H1 (cell line): ENCODE measurements around the gene MYO15A. TPM values are rescaled to one million over a fixed set of nuclear protein-coding genes. Genes with fewer than 3 reads are reported as not detected.

Experiments
- CTCF ChIA-PET: fragments of 300-600 bp; sonication (Branson Sonifier 250); formaldehyde crosslinking; loops from one replicate; lab custom pipeline; 2021; ENCODE audit not compliant: partially characterized antibody; lab: Charles Lee
- POLR2A ChIA-PET: fragments of 300-600 bp; sonication (Branson Sonifier 250); formaldehyde crosslinking; loops from one replicate; lab custom pipeline; 2021; ENCODE audit warnings: inconsistent platforms; ENCODE audit not compliant: partially characterized antibody; lab: Charles Lee
- DNase-seq, 2 experiments: peaks; one replicate each; pipeline versions ENCODE4 v3.0.0 to v3.0.0-alpha.2; 2010 to 2022; ENCODE audit warnings: low spot score in 2 of 2, low read depth in 1 of 2, mixed read lengths in 1 of 2
- FAIRE-seq: peaks from 2 replicates; lab custom pipeline; 2011; peaks lifted over from hg19 to GRCh38; lab: Jason Lieb, UNC
- H2AFZ ChIP-seq: 2 replicates; pipeline ENCODE4 v1.8.1; 2012; ENCODE audit warnings: low read length, inconsistent platforms
- H2AK5ac ChIP-seq: 2 replicates; pipeline ENCODE4 v1.6.1; 2013; ENCODE audit warnings: low read depth, low read length
- H2BK120ac ChIP-seq: replicated peaks from 2 replicates; pipeline ENCODE3; 2013; ENCODE audit warnings: low read depth, low read length, inconsistent platforms
- H2BK12ac ChIP-seq: 2 replicates; pipeline ENCODE4 v1.6.1; 2013; ENCODE audit warnings: low read depth, low read length
- H2BK15ac ChIP-seq: 2 replicates; pipeline ENCODE4 v1.6.1; 2013; ENCODE audit warnings: low read length
- H2BK20ac ChIP-seq: 2 replicates; pipeline ENCODE4 v1.6.1; 2013; ENCODE audit warnings: low read length
- H2BK5ac ChIP-seq: 2 replicates; pipeline ENCODE4 v1.6.1; 2013; ENCODE audit warnings: low read depth, low read length
- H3K14ac ChIP-seq: 2 replicates; pipeline ENCODE4 v1.6.1; 2013; ENCODE audit warnings: inconsistent platforms; ENCODE audit not compliant: insufficient read length
- H3K18ac ChIP-seq: 2 replicates; pipeline ENCODE4 v1.6.1; 2013; ENCODE audit warnings: low read length; ENCODE audit errors: extremely low read depth
- H3K23ac ChIP-seq: 2 replicates; pipeline ENCODE4 v1.6.1; 2013; ENCODE audit warnings: inconsistent platforms; ENCODE audit not compliant: insufficient read length
- H3K23me2 ChIP-seq: 2 replicates; pipeline ENCODE4 v1.6.1; 2013; ENCODE audit warnings: low read depth, low read length
- H3K27ac ChIP-seq: 2 replicates; pipeline ENCODE4 v1.6.1; 2011; ENCODE audit warnings: low read depth, low read length, inconsistent platforms
- H3K27me3 ChIP-seq, 4 experiments: replicated peaks in 1 of 4; 1 replicate in 1 of 4; 2 replicates in 3 of 4; pipeline versions ENCODE4 v1.6.1 to v1.8.1; 2011 to 2013; ENCODE audit warnings: low read length in 3 of 4, mild to moderate bottlenecking in 3 of 4, inconsistent platforms in 2 of 4, mixed read lengths in 2 of 4, moderate library complexity in 1 of 4; ENCODE audit not compliant: control insufficient read depth in 3 of 4, insufficient read depth in 3 of 4; ENCODE audit errors: extremely low read depth in 1 of 4
- H3K36me3 ChIP-seq, 4 experiments: 2 replicates each; pipeline versions ENCODE4 v1.6.1 to v1.8.1; 2011 to 2013; ENCODE audit warnings: mild to moderate bottlenecking in 4 of 4, low read length in 3 of 4, moderate library complexity in 2 of 4, control low read depth in 1 of 4, inconsistent platforms in 1 of 4; ENCODE audit not compliant: insufficient read depth in 4 of 4, control insufficient read depth in 2 of 4
- H3K4ac ChIP-seq: replicated peaks from 2 replicates; pipeline ENCODE3; 2013; ENCODE audit warnings: low read length, low read depth, mixed read lengths, inconsistent platforms; ENCODE audit not compliant: insufficient read length
- H3K4me1 ChIP-seq, 4 experiments: replicated peaks in 1 of 4; 1 replicate in 1 of 4; 2 replicates in 3 of 4; pipeline versions ENCODE4 v1.6.1 to v1.8.1; 2011 to 2013; ENCODE audit warnings: low read length in 3 of 4, inconsistent platforms in 2 of 4, mixed read lengths in 1 of 4; ENCODE audit not compliant: insufficient read depth in 4 of 4, control insufficient read depth in 3 of 4
- H3K4me2 ChIP-seq, 2 experiments: 2 replicates each; pipeline versions ENCODE4 v1.6.1 to v1.8.1; 2011 to 2013; ENCODE audit warnings: low read depth in 2 of 2, low read length in 2 of 2, control low read depth in 1 of 2, inconsistent platforms in 1 of 2, mild to moderate bottlenecking in 1 of 2; ENCODE audit not compliant: insufficient read depth in 1 of 2
- H3K4me3 ChIP-seq, 4 experiments: fragments of 200-600, 300-600 bp in 1 of 4; sonication (generic), shearing (Covaris generic), sonication (Bioruptor Twin) in 1 of 4; 2 replicates each; pipeline versions ENCODE4 v1.5.1 to v1.8.1; 2011 to 2016; ENCODE audit warnings: low read length in 4 of 4, low read depth in 3 of 4, control low read depth in 2 of 4, inconsistent platforms in 2 of 4, mild to moderate bottlenecking in 2 of 4, mixed read lengths in 1 of 4, moderate library complexity in 1 of 4; ENCODE audit not compliant: insufficient read depth in 2 of 4; ENCODE audit errors: extremely low read depth in 1 of 4
- H3K56ac ChIP-seq: replicated peaks from 2 replicates; pipeline ENCODE3; 2013; ENCODE audit warnings: low read depth, mild to moderate bottlenecking, mixed read lengths, low read length, inconsistent platforms; ENCODE audit not compliant: insufficient read length
- H3K79me1 ChIP-seq: 2 replicates; pipeline ENCODE4 v1.6.1; 2013; ENCODE audit warnings: low read depth, low read length, control low read depth
- H3K79me2 ChIP-seq, 2 experiments: 2 replicates each; pipeline versions ENCODE4 v1.6.1 to v1.8.1; 2012 to 2013; ENCODE audit warnings: low read length in 2 of 2, mild to moderate bottlenecking in 2 of 2, inconsistent platforms in 1 of 2; ENCODE audit not compliant: insufficient read depth in 2 of 2, control insufficient read depth in 1 of 2
- H3K9ac ChIP-seq, 4 experiments: replicated peaks in 1 of 4; 1 replicate in 1 of 4; 2 replicates in 3 of 4; pipeline versions ENCODE4 v1.6.1 to v1.8.1; 2011 to 2013; ENCODE audit warnings: low read depth in 3 of 4, low read length in 3 of 4, control low read depth in 2 of 4, mild to moderate bottlenecking in 2 of 4, moderate library complexity in 2 of 4, inconsistent platforms in 1 of 4; ENCODE audit errors: extremely low read depth in 1 of 4
- H3K9me3 ChIP-seq, 2 experiments: 2 replicates each; pipeline versions ENCODE4 v1.6.1 to v1.8.1; 2012 to 2013; ENCODE audit warnings: mild to moderate bottlenecking in 2 of 2, moderate library complexity in 2 of 2, control low read depth in 1 of 2, inconsistent platforms in 1 of 2, low read depth in 1 of 2, low read length in 1 of 2, mixed read lengths in 1 of 2; ENCODE audit not compliant: insufficient read depth in 2 of 2
- H4K20me1 ChIP-seq, 2 experiments: replicated peaks in 1 of 2; 2 replicates each; pipeline versions ENCODE3 to v1.8.1; 2011 to 2013; ENCODE audit warnings: inconsistent platforms in 2 of 2, low read length in 2 of 2, mild to moderate bottlenecking in 1 of 2; ENCODE audit not compliant: insufficient read depth in 2 of 2, control insufficient read depth in 1 of 2
- H4K5ac ChIP-seq: 2 replicates; pipeline ENCODE4 v1.6.1; 2013; ENCODE audit warnings: low read length, low read depth, mixed read lengths, inconsistent platforms; ENCODE audit not compliant: insufficient read length
- H4K8ac ChIP-seq: 2 replicates; pipeline ENCODE4 v1.8.0; 2013; ENCODE audit warnings: mild to moderate bottlenecking, moderate library complexity, low read length, inconsistent platforms; ENCODE audit not compliant: insufficient read depth; ENCODE audit errors: extremely low read depth
- H4K91ac ChIP-seq: replicated peaks from 2 replicates; pipeline ENCODE3; 2013; ENCODE audit warnings: low read length, mixed read lengths, inconsistent platforms; ENCODE audit not compliant: insufficient read length
- CHD2 ChIP-seq: IDR thresholded peaks from 2 replicates; pipeline ENCODE4 v1.6.1; 2012; ENCODE audit warnings: low read length, improper control_type of control experiment
- CREB1 ChIP-seq: IDR thresholded peaks from 2 replicates; pipeline ENCODE4 v1.6.1; 2012; ENCODE audit warnings: inconsistent platforms
- CTBP2 ChIP-seq: IDR thresholded peaks from 2 replicates; pipeline ENCODE4 v1.7.0; 2011; ENCODE audit warnings: borderline replicate concordance, mild to moderate bottlenecking, moderate library complexity, mixed read lengths, low read length; ENCODE audit not compliant: insufficient read depth, insufficient read length
- GABPA ChIP-seq: IDR thresholded peaks from 2 replicates; pipeline ENCODE4 v1.6.1; 2011; ENCODE audit warnings: mild to moderate bottlenecking, low read length, moderate library complexity, borderline replicate concordance; ENCODE audit not compliant: insufficient read depth
- JUN ChIP-seq: IDR thresholded peaks from 2 replicates; pipeline ENCODE4 v1.6.1; 2011; ENCODE audit warnings: low read depth, mild to moderate bottlenecking, improper control_type of control experiment, low read length
- JUND ChIP-seq: IDR thresholded peaks from 2 replicates; pipeline ENCODE4 v1.6.1; 2011; ENCODE audit warnings: mild to moderate bottlenecking, improper control_type of control experiment, low read length
- MAX ChIP-seq: IDR thresholded peaks from 2 replicates; pipeline ENCODE4 v1.6.1; 2012; ENCODE audit warnings: inconsistent platforms
- POU5F1 ChIP-seq: IDR thresholded peaks from 2 replicates; pipeline ENCODE4 v1.6.1; 2011; ENCODE audit warnings: low read depth, mild to moderate bottlenecking, low read length, moderate library complexity
- RXRA ChIP-seq: IDR thresholded peaks from 2 replicates; pipeline ENCODE4 v1.6.1; 2011; ENCODE audit warnings: low read depth, mild to moderate bottlenecking, low read length, moderate library complexity; ENCODE audit not compliant: insufficient read depth
- SIX5 ChIP-seq: IDR thresholded peaks from 2 replicates; pipeline ENCODE4 v1.6.1; 2011; ENCODE audit warnings: mild to moderate bottlenecking, low read depth, low read length
- SP1 ChIP-seq: IDR thresholded peaks from 2 replicates; pipeline ENCODE4 v1.6.1; 2011; ENCODE audit warnings: low read depth, low read length
- SRF ChIP-seq: IDR thresholded peaks from 2 replicates; pipeline ENCODE4 v1.6.1; 2011; ENCODE audit warnings: mild to moderate bottlenecking, low read depth, low read length, moderate library complexity
- TBP ChIP-seq: IDR thresholded peaks from 2 replicates; pipeline ENCODE4 v1.6.1; 2011; ENCODE audit warnings: low read depth, low read length, improper control_type of control experiment
- TCF12 ChIP-seq: IDR thresholded peaks from 2 replicates; pipeline ENCODE4 v1.6.1; 2011; ENCODE audit warnings: low read depth, mild to moderate bottlenecking, low read length
- ZNF274 ChIP-seq: IDR thresholded peaks from 2 replicates; pipeline ENCODE4 v1.7.0; 2012; ENCODE audit warnings: low read length, borderline replicate concordance; ENCODE audit errors: extremely low read depth
- WGBS, 2 experiments: shearing (Covaris generic) in 1 of 2; methylation state at CpG; one replicate each; pipeline versions ENCODE4 v1.1.6 to v1.1.7; 2013 to 2015; ENCODE audit warnings: low lambda C conversion rate in 2 of 2, mixed read lengths in 2 of 2, inconsistent platforms in 1 of 2, low coverage in 1 of 2, missing lambda C conversion rate in 1 of 2; ENCODE audit not compliant: insufficient replicate concordance in 2 of 2, insufficient coverage in 1 of 2, insufficient read length in 1 of 2; ENCODE audit errors: extremely low coverage in 1 of 2, missing lambda C conversion rate in 1 of 2; 5-methylcytosine and 5-hydroxymethylcytosine counted together
- polyA plus RNA-seq, 7 experiments: library from polyadenylated mRNA; depleted of rRNA in 3 of 7; stranded (reverse) in 5 of 7; unstranded in 2 of 7; fragments of >200 nt in 5 of 7; fragments of 200-250 nt in 2 of 7; gene quantifications; 1 replicate in 5 of 7; 2 replicates in 1 of 7; 4 replicates in 1 of 7; pipeline versions ENCODE4 v1.2.1 to v1.2.3, GENCODE V29; 2011 to 2013; ENCODE audit warnings: missing spikeins in 2 of 7, mixed read lengths in 2 of 7
- total RNA-seq: library from RNA; stranded (reverse); fragmentation: NEBNext Ultra II Directional; extraction: Animal tissue kit (Norgen Biotek cat#: 25700); gene quantifications from 2 replicates; pipeline ENCODE4 v1.2.1, GENCODE V29; 2021

MYO15A gene
- total and polyA plus RNA-seq, 2 of the 8 experiments (the other 6 are each of a cell fraction or from before 2014, with no cell fraction given), result 1.6 to 4.2 TPM

- Histone ChIP-seq H3K27ac (no peak overlapping the region), H2BK12ac (no peak overlapping the region), H3K23ac (no peak overlapping the region), H3K56ac (no peak overlapping the region), H3K4me1 (peaks cover 0 to 8% (median 4%) of the 10 kb centered on the region in 4 experiments; a peak in 5 of 7 replicates), H3K79me1 (peaks cover 32% of the 10 kb centered on the region), H2AFZ (no peak overlapping the region), H3K36me3 (peaks cover 11 to 39% (median 28%) of the 10 kb centered on the region in 4 experiments; a peak in 7 of 8 replicates), H2BK15ac (no peak overlapping the region), H3K9me3 (no peaks in the 10 kb centered on the region), H3K27me3 (no peaks in the 10 kb centered on the region), H4K8ac (no peak overlapping the region), H2AK5ac (no peak overlapping the region), H4K5ac (no peak overlapping the region), H3K9ac (no peak overlapping the region), H3K4me2 (no peak overlapping the region), H3K14ac (no peak overlapping the region)
- 87% methylated on average over 4 of the region's 4 CpGs; no CpG with 5 or more reads in 1 of the 2 experiments for WGBS, 2 experiments
- FAIRE-seq, result no peak
- CTCF ChIA-PET, result interaction anchor here (0.8 to 9.0 kb wide), 9 partner anchors 8 to 124 kb away, joined by 3 to 99 read pairs (median 4); no protein-coding TSS in a partner anchor
- TF ChIP-seq POU5F1 (no peak), CTBP2 (no peak), MAX (no peak), TBP (no peak), CREB1 (no peak), GABPA (no peak), SRF (no peak), SIX5 (no peak), TCF12 (no peak), SP1 (no peak), CHD2 (no peak), JUN (no peak), RXRA (no peak), JUND (no peak), ZNF274 (no peak)
- TF ChIP-seq, all 59 proteins: peak for 0
- no peak overlapping the region for H2BK20ac ChIP-seq
- H4K91ac ChIP-seq, result no peak overlapping the region
- H3K23me2 ChIP-seq, result no peaks in the 10 kb centered on the region
- H3K18ac ChIP-seq, result no peak overlapping the region
- POLR2A ChIA-PET, result interaction anchor here (1.1 to 4.4 kb wide), 3 partner anchors 10 to 26 kb away, joined by 3 to 34 read pairs (median 5); partner anchors contain the start of gene ALKBH5
- no peak overlapping the region for H3K4me3 ChIP-seq
- H3K4ac ChIP-seq, result no peak overlapping the region
- no peak overlapping the region for H2BK120ac ChIP-seq
- peaks cover 8 to 75% of the 10 kb centered on the region in 2 experiments; a peak in 3 of 4 replicates for H3K79me2 ChIP-seq
- no peak overlapping the region for H2BK5ac ChIP-seq
- H4K20me1 ChIP-seq, result peaks cover 18 to 42% of the 10 kb centered on the region in 2 experiments
- no peak for DNase-seq
Observed at GRCh38 chr17:18198530-18198929, 90.0 kb downstream of the MYO15A start.
